ENCODE measurements around the gene SPG11.
"Not testable (repeated sequence)": the region's sequence is repeated elsewhere in the genome, so short reads cannot be mapped to it uniquely, and the experiment has no call there.

The SPG11 gene

GRCh38 chr15:44620081-44620480 lies 43.4 kb downstream of the SPG11 start:
- DNase-seq: no peak

GRCh38 chr15:44616974-44617373 lies 46.5 kb downstream of the SPG11 start:
- DNase-seq: no peak

GRCh38 chr15:44606740-44607139 lies 56.7 kb downstream of the SPG11 start:
- DNase-seq: no peak

GRCh38 chr15:44603126-44603525 lies 60.3 kb downstream of the SPG11 start:
- no peak for DNase-seq

DNA sequence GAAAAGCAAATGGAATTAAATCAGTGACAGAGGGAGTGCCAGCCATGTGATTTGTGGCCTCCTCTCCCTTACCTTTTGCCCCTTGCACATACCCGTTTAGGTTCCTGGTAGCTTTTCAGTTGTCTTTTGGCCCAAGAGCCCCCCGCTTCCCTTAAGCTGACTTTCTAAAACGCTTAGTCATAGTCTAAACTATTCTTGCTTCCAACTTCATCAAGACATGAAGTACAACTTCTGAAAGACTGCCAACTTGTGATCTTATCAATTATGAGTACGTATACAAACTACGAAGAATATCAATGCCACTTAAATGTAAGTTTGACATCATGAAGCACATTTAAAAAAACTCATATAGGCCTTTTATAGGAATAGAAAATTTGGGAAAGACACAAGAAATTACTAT lies 64.6 kb downstream of the SPG11 start:
- no peak for DNase-seq

- no peak for DNase-seq
These were observed 65.4 kb downstream of the SPG11 start for GRCh38 chr15:44598066-44598465.

DNA sequence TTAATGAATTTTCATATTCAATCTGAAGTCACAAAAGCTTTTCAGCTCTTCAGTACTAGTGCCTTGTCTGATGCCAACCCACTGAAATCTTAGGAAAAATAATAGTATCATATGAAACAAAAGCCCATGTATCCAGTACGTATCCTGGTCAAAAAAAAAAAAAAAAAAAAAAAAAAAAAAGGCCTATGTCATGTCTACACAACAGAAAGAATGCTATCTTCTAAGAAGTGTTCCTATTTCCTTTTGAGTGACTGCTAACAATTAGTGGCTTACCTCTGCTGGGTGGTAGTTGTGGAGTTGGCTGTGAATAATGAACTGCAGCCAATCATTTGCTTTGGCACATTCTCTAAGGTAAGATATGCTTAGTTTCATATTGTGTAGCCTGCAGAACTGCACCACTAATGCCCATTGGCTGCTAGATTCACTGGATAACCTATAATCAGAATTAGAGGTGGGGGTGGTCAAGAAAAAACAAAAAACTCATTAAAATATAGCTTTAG lies 66.9 kb downstream of the SPG11 start:
- no peak for DNase-seq

- DNase-seq: no peak
These were observed 67.6 kb downstream of the SPG11 start for GRCh38 chr15:44595656-44596510.

GRCh38 chr15:44595246-44595645 lies 68.2 kb downstream of the SPG11 start:
- DNase-seq: no peak

GRCh38 chr15:44593042-44593736 lies 70.3 kb downstream of the SPG11 start:
- DNase-seq: no peak

DNA sequence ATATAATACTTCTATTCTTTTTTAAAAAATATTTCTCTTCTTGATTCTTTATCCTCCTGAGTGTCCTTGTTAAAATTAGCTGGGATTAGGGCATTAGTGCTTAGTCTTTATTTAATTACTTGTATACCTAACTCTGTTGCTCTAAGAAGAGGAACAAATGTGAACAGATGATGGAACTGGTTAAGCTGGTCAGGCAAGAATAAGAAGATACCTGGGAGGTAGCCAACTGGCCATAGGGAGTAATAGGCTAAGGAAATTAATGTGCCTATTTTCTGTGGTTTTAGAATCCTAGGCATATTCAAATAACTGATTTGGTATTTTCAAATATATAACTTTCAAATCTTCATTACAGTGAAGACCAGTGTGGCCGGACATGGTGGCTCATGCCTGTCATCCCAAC lies 72.1 kb downstream of the SPG11 start:
- no peak for DNase-seq

DNA sequence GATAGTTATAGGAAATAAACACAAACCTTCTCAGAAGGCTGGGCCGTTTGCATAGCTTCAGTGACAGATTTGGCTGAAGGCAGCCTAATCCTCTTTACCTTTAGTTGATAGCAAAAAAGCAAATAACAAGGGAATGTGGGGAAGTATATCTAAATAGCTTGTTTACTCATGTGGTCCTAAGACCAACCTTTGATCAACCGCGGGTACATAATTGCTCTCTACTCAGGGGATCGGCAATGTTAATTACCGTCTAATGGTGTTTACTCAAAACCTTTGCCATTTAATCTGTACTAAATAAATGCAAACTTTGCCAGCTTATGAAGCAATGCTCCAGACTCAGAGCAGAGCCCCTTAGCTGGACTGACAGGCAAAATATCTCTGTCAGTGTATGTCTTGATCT lies 74.9 kb downstream of the SPG11 start:
- DNase-seq: no peak

GRCh38 chr15:44585633-44586032 lies 77.8 kb downstream of the SPG11 start:
- no peak for DNase-seq

DNA sequence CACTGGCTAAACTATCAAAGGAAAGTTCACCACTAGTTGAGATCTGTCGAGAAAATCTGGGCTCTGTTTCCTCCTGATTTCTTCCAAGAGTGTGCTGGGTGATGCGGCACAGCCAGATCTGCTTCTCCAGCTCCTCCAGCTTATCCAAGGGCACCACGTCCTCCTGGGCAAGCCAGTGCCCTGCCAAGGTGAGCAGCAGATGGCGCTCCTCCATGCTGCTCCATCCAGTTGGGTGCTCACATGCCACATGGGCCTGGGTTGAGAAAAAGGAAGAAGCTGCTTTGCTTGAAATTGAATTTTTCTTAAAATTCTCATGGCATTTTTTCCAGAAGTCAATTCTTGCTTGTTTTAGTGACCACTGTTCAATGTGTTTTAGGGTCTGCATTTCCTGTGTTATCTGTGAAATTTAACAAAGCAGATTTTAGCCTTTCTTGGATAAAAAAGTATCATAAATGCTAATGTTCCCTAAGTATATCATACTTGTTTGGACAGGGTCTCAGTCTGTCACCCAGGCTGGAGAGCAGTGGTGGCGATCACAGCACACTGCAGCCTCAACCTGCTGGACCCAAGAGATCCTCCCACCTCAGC lies 79.2 kb downstream of the SPG11 start:
- no peak for DNase-seq

DNA sequence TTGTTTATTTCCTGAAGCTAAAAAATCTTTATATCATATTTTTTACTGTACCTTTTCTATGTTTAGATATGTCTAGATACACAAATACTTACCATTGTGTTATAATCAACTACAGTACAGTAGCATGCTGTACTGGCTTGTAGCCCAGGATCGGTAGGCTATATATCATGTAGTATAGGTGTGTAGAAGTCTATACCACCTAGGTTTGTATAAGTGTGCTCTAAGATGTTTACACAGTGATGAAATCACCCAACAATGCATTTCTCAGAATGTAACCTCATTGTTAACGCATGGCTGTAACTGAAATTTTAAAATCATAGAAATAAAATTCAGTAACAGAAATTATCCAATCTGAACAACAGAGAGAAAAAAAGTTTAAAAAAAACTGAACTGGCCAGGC lies 83.4 kb downstream of the SPG11 start:
- no peak for DNase-seq

GRCh38 chr15:44574734-44575133 lies 88.7 kb downstream of the SPG11 start:
- no peak for DNase-seq

DNA sequence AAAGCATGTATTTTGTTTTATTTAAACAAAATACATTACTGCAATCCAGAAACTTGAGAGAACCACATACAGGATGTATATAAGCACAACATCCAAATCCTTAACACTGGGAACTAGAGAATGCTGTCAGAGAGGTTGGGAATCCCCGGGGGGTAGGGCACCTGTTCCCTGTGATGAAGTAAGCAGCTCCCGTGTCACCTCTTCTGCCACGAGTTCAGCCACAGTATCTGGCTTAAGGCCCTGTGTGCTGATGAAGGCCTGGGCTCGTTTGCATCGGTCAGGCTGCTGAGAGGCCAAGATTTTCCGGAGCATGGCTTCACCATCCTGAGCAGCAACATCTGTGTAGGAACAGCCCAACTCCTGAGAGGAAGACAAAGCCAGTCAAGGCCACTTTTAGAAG lies 90.1 kb downstream of the SPG11 start:
- no peak for DNase-seq

DNA sequence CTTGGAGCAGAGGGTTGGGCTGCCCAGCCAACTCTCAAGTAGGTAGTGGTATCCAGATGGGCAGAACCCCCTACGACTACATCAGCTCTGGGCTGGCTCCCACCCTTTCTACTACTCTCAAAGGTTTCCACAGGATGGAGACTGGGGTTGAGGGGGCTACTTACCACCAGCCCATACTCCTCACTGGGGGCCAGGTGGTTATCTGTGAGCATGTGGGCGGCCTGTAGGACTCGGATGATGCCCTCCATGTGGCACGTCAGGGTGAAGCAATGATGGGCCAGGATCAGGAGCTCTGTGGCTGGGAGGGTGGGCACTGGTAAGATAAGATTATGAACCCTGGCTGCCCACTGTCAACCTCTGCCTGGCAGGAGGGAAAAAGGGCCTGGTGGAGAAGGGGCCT lies 93.1 kb downstream of the SPG11 start:
- DNase-seq: no peak

DNA sequence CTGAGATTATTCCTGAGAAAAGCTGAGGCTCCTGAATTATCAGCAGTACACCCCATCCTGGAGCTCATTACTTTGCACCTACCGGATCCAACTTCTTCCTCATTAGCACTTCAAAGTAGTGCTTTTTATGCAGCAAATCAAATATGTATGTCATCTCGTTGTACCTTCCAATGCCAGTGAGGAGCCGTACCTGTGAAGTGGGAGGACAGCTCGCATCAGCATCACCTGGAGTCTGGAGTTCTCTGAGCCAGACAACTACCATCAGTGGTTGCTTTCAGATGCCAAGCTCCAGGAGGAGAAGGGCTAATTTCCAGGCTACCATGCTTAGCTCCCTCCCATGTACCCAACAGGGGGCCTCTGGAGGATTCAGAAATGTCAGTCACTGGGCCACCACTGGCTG lies 94.1 kb downstream of the SPG11 start:
- DNase-seq: no peak

GRCh38 chr15:44568338-44568737 lies 95.1 kb downstream of the SPG11 start:
- DNase-seq: no peak

- DNase-seq: no peak
These were observed 97.3 kb downstream of the SPG11 start for GRCh38 chr15:44566155-44566540.

DNA sequence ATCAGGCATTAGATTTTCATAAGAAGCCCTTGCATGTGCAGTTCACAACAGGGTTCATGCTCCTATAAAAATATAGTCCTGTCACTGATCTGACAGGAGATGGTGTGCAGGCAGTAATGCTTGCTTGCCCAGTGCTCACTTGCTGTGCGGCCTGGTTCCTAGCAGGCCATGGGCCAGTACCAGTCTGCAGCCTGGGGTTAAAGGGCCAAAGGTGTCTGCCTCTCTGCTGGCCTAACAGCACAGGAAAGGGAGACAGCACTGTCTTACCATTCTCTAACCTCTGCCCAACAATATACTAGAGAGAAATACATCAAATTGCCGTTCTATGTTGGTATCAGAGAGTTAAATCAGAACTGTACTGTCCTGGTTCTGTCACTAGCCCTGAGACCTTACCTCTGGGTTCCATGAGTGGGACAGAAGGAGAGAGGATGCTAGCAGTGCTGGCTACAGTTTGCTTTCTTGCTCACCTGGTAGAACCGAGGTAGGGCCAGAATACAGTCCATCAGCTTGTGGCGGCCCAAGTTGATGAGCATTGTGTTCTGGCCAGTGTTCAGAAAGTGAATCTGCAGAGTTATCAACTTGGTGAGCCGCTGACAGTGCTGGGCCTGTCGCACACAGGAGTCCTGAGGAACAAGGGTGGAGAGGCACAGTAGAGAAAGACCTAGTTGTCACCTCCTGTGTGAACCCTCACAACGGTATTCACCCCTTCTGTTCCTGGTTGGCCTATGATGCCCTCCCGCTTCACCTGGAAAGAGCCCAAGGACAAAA lies 97.9 kb downstream of the SPG11 start:
- no peak for DNase-seq

DNA sequence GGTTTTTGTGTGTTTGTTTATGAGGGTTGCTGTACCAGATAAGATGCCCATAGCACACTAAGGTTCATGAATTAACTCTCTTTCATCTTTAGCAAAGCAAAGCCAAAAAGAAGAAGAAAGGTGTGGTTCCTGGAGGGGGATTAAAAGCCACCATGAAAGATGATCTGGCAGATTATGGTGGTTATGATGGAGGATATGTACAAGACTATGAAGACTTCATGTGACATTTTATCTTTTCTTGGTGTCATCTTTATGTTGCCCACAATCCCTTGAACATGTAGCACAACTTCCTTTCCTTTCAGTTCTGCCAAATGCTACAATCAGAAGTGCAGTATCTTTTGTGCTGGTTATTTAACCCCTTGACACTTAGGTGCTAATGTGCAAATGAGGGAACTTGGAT lies 102.5 kb downstream of the SPG11 start:
- not testable (repeated sequence) for DNase-seq

All from NCI-H1105 (cell line).